GM18499 (cell line): ENCODE data around the gene CD48.
"Not testable (repeated sequence)": the region's sequence is repeated elsewhere in the genome, so short reads cannot be mapped to it uniquely, and the experiment has no call there.

Experiments
- ATAC-seq: cut with Tn5 transposase; IDR thresholded peaks from one replicate; pipeline ENCODE4 v1.9.1; 2021; ENCODE audit warnings: moderate number of reproducible peaks; ENCODE audit not compliant: insufficient read depth, unreplicated experiment

Gene CD48

DNA sequence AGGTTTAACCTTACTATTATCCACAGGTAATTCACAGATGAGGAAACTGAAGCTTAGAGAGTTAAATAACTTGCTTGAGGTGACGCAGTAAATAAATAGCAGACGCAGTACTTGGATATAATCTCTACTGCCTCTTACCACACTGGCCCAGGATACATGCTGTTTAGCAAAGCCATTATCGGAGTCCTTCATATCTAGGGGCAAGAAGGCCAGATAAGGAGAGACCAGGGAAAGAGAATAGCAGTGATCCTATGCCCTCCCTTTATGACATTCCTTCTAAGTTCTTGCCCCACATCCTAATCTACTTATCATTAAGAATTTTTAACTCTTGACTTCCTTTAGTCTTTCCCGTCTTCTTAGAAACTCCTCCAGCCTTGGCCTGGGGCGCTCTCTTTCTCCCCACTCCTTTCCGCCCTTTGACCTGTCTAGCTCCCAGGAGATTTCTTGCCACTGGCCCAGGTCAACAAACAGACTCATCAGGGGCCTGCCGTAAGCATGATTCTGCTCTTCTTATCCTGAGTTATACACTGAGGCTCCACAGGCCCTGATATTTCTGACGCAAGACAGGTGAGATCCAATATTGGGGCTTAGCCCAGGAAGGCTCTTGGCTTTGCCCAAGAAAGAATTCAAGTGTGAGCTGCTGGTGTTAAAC lies 53.3 kb downstream of the CD48 start:
- ATAC-seq = no peak

DNA sequence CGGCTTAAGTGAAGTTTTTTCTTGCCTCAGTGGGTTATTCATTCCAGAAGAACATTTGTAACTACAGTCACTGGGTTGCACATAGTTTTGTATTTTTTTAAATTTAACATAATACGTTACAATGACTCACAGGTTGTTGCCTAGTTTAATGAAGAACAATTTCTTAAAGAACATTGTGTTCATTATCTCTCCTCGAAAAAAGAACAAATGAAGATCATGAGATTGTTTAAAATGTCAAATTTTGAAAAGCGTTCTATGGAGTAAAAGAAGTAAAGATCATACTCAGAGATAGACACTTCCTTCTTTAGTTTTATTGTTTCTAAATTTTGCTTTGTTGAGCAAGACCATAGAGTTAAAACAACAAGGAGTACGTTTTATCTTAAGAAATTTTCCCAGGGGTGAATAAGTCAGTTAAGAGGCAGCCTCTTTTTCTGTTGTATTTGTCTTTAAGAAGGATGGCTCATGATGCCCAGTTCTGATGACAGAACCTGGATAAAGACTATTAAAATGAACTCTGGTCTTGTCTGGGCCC lies 54.3 kb downstream of the CD48 start:
- no peak for ATAC-seq

GRCh38 chr1:160656737-160657136 lies 54.9 kb downstream of the CD48 start:
- ATAC-seq = no peak

GRCh38 chr1:160653620-160654016 lies 58.0 kb downstream of the CD48 start:
- ATAC-seq = no peak

- no peak for ATAC-seq
These were observed 58.5 kb downstream of the CD48 start for GRCh38 chr1:160652924-160653619.

DNA sequence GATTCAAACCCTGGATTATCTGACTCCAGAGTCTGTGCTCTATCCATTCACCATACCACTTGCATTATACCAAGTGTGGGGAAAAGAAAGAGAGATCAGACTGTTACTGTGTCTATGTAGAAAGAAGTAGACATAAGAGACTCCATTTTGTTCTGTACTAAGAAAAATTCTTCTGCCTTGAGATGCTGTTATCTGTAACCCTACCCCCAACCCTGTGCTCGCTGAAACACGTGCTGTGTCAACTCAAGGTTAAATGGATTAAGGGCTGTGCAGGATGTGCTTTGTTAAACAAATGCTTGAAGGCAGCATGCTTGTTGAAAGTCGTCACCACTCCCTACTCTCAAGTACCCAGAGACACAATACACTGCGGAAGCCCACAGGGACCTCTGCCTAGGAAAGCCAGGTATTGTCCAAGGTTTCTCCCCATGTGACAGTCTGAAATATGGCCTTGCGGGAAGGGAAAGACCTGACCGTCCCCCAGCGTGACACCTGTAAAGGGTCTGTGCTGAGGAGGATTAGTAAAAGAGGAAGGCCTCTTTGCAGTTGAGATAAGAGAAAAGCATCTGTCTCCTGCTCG lies 59.5 kb downstream of the CD48 start:
- not testable (repeated sequence) for ATAC-seq

- ATAC-seq = no peak
These were observed 60.1 kb downstream of the CD48 start for GRCh38 chr1:160651433-160652064.

DNA sequence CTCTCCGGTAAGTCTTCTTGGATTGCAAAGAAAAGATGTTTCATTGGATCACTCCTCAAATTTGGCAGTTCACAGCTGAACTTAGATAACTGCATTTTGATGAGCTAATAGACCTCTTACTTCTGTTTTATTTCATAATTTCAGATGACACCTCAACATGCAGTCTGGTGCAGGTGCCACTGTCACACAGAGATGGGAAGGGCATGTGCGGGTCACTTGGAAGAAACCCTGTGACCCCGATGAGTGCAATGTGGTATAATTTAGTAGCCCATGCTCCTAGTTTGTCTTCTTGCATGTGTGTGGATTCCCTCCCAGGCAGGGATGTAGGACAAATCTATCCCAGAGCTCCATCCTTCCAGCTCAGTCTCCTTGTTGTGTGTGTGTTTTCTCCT lies 64.3 kb downstream of the CD48 start:
- no peak for ATAC-seq

DNA sequence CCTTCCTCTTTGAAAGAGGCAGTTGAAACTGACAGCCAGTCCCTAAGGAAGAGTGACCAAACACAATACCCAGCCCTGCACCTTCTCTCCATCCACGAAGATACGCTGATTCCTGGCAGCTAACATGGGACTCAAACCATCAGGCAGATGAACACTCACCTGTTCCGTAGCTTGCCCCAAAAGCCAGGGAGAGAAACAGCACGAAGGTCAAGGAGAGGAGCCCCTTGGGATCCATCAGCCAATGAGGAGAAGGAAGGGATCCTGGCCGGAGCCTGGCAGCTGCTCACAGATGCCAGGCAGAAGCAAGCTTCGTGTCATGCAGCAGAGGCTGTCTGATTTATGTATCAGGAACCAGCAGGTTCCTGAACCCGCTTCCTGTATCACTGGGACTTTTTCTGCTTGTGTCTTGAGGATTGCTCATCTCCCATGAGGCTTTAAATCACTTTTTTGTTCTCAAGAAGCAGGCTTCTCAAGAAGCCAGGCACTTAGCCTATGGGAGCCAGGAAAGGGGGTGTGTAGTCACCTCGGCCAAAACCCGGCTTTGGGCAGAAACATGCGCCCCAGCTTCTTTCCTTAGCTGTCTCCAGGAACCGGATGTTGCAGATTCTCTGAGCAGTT lies 64.8 kb downstream of the CD48 start, which contains the start of gene SLAMF1:
TSS of gene SLAMF1 (minus strand) at position 334 of the 618 bp plus-strand sequence. CDS start at position 235, 99 bp downstream.
- ATAC-seq = no peak

GRCh38 chr1:160646180-160646579 lies 65.4 kb downstream of the CD48 start:
- no peak for ATAC-seq

DNA sequence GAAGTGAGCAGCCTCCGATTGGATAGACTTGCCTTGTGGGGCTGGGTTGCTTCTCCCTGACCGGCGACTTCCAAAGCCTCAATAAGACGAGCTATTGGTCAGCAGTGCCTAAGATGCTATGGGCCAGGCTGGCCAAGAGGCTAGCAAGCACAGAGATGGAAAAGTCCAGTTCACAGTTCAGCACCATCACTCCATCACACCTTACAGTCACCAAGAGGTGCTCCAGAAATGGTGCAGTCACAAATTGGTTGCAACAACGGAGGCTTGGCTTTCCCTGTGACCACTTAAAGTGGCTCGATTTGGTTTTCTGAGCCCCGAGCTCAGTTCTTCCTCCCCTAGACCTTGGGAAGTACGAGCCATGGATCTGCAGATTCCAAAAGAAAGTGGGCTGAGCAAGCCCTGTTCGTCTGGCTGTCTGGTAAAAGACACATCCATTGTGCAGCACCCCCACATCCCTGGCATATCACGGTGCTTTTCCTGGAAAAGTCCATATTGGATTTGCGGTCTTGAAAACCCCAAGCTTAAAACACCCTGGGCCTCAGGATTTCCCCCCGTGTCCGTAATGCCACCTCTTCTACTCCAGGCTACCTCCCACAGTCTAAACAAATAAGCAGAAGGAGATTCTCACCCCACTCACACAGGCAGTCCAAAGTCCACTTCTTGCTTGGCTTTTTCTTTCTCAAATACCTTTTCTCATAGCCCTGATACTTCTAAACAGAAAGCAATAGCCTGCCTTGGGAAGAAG lies 66.1 kb downstream of the CD48 start:
- no peak for ATAC-seq

DNA sequence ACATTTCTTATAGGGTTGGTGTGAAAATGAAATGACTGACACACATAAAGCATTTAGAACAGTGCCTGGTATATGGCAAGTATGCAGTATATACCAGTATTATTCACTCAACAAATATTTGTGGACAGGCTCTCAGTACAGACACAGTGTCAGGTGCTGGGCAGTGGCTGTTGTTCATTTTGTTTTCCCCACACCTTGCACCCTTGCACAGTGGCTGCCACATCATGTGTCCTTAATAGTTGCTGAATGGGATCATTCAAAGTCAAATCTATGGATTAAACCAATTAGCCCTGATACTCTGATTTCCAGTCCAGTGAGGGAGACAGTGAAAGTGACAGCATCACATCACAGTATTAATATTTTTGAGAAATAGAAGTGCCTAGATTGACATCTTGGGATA lies 67.2 kb downstream of the CD48 start:
- no peak for ATAC-seq

DNA sequence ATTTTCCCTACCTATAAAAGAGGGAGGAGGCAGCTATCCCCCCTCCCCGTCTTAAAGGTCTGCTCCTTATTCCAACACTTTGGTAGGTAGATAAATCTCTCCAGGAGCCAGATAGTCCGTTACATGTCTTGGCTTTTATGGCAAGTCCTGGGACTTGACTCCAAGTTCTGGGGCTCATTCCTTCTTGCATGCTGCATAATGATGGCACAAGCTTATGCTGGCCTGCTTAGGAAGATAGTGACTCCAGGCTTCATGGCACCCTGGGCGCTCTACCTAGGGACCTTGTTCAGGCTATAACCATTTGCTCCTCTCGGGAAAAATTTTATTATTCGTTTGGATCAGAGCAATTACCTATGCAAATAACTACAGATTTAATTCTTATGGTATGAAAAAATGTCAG lies 68.5 kb downstream of the CD48 start:
- ATAC-seq = no peak

GRCh38 chr1:160642281-160642644 lies 69.4 kb downstream of the CD48 start:
- ATAC-seq = no peak

DNA sequence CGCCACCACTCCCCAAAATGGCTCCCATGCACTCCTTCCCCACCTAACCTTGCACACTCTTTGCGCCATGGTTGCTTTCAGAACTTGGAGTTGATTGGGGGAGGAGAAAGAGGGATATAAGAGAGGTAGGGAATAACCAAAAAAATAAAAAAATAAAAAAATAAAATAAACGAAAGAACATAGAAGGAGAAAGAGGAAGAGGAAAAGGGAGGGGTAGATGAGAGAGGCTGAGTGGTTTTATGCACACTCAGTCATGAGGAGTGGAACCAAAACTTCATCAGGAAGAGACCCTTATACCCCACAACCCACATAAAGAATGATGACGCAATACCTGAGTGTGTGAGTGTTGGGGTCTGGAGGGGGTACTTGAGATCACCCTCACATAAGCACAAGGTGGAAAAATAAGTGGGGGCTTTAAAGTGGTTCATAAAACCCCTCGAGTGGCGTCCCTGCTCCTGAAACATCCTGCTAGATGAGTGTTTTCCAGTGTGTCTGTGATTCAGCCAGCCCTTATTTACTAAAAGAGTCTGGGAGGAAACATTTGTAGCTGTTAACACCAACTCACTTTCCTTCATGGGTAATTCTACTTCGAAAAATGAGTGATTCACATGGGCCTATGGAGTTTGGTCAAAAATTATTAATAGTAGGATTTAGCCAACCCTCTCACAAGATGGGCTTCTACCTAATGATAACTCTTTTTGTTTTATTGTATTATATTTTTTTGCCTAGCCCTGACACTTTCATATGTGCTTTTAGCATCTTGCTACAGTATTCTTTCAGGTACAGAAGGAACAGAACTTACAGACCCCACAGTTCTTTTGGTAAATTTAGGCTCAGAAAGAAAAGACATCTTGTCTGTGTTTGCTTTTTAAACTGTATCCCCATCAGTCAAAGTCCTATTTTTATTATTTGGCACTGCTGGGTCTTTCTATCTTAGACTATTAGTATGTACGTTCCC lies 70.0 kb downstream of the CD48 start:
- ATAC-seq = no peak

DNA sequence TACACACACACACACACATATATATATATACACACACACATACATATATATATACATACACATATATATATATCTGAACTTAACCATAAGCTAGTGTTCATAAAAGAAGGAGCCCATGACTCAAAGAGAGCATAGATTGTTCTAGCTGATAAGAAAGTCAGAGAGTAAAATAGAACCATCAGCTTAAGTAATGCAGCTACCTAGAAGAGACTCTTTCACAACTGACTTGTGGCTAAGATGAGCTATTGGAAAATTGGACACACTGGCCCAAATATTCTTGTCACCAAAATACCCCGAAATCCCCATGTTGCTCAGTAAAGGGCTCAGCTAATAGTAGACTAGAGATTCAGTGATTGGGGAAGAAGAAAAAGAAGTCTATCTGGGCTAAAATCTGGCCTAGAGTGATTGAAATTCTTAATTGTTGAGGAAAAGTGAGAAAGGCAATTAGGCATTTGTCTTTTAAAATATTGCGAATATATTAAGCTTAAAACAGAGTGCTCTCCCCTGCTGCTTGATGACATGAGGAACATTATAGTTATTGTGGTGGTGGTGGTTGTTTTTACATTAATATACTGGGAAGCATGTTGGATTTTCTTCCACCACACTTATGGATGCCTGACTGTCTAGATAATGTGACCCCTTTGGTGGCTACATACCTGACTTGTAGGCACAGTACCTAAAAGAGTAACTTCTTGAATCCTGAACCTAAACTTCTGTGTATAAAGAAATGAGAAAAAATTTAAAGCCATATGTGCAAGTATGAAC lies 71.1 kb downstream of the CD48 start:
- ATAC-seq = no peak

- no peak for ATAC-seq
These were observed 72.0 kb downstream of the CD48 start for GRCh38 chr1:160639652-160640051.

GRCh38 chr1:160638926-160639325 lies 72.7 kb downstream of the CD48 start:
- ATAC-seq = no peak
